HG03025 (cell line): ENCODE results near the gene TUNAR.

Experiments
- ATAC-seq: cut with Tn5 transposase; IDR thresholded peaks from one replicate; pipeline ENCODE4 v1.9.1; 2021; ENCODE audit warnings: mild to moderate bottlenecking, moderate library complexity; ENCODE audit not compliant: unreplicated experiment, low FRiP score

TUNAR gene

DNA sequence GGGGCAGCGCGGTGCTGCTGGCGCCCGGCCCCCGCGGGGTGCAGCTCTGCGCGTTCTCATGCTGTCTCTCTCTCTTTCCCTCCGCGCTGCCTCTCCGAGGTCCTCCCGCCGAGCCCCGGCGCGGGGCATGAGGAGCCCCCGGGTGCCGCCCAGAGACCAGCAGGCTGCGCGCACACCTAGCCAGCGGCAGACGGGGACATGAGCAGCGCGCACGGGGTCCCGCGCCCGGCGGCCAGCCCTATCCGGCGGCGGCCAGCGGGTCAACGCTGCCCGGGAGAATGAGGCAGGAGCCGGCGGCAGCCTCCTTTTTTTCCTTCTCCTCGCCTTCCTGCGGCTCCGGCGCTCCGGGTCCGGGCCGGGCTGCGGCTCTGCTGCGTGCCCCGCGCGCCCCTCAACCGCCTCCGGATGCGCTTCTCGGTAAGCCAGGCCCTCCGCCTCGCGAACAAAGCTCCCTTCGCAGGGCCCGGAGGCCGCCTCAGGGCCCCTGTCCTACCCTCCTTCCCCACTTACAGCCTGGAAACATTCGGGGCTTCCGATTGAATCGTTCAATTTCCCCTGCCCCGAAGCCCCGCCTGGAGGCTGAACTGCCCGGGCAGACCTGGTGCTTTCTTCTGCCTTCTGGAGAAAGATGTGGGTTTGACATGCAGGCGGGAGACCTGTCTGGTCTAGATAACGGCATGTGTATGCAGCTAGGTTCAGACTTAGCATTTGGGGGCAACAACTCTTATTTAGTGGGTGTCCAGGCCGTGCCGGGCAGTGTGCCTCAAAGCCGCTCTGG is at the start of gene TUNAR:
Gene TUNAR, plus strand, starts transcription at position 72 of the 778 bp plus-strand sequence.
- ATAC-seq, result no peak

DNA sequence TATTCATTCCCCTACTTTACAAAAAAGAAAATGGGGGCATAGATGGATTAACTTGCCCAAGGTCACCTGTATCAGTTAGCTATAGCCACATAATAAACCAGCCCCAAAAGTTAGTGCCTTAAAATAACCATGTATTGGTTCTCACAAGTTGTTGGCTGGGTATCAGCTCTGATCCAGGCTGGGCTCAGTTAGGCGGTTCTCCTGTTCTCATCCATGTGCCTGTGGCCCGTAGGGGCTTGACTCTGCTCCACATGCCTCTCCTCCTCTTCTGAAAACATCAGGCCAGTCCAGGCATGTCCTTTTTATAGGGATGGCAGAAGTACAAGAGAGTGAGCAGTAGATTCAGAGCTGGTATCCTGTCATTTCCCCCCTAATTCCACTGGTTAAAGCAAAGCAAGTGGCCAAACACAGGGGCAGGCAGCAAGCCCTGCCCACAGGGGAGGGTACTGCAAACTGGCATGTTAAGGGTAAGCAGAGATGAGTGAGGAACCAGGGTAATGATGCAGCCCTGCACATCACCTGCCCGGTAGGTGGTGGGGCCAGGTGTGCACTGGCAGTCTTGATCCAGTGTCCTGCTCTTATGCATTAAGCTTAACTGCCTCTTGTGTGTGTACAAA is 47.9 kb upstream of the TUNAR start:
- no peak for ATAC-seq

DNA sequence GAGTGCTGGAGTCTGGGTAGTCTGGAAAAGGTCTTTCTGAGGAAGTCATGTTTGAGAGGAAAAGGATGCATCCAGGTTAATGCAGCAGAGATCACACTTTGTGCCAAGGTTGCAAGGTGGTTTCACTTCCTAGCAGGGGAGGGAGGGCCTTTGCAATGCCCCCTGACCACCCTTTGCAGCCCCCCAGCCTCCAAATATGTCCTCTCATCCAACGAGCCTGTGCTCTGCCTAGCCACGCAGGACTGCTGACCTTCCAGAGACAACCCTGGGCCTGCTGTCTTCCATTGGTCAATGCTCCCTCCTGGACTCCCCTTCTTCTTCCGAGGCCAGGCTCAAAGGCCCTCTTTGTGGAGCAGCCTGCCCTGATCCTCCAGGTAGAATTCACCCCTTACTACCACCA is 47.3 kb upstream of the TUNAR start:
- ATAC-seq, result no peak

DNA sequence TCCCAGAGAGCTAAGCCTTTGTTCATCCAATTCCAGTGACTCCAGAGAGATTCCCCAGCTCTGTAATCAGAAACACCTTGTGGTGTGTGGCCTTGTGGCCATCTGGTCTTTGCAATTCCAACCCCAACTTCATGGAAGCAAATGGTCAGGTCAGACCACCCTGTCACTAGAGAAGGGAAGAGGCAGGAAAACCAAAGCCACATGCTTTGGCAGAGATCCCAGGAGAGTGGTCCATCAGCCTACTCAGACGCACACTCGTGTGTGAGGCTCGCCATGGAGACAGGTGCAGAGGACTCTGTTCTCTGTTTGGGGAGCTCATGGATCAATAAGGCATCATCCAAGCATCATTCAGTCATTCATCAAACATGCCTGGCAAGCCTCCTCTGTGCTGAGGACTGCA is 46.2 kb upstream of the TUNAR start:
- no peak for ATAC-seq

DNA sequence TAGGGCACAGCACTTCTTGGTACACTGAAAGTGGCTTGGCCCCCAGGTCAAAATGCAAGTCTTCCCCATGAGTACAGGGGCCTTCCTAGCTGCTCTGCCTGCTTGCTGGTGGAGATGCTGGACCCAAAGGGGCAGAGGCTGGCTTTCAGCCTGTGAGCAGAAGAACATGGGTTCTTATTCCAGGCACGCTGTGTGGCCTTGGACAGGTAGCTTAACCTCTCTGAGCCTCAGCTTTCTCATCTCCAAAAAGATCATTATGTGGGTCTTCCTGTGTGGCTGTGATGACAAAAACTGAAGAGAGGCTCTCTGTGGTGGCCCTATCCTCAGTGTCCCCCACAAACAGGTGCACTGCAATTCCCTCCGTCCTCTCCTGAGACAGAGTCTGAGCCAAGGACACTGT is 45.6 kb upstream of the TUNAR start:
- no peak for ATAC-seq

DNA sequence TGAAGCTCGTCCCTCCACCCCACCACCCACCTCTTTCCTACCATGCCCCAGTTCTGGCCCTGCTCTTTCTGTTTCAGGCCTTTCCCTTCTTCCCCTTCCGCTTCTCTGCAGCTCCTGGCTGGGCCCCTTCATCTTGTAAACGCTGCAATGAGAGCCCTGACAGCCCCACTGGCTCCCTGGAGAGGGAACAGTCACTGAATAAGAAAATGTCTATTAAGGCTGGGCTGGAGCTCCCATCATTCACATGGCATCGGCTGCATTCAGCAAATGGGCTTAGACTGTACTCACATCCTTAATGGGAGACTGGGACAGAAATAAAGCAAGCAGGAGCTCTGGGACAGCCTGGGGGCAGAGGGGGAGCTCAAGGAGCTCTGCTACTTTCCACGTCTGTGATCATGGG is 45.2 kb upstream of the TUNAR start:
- ATAC-seq, result no peak

DNA sequence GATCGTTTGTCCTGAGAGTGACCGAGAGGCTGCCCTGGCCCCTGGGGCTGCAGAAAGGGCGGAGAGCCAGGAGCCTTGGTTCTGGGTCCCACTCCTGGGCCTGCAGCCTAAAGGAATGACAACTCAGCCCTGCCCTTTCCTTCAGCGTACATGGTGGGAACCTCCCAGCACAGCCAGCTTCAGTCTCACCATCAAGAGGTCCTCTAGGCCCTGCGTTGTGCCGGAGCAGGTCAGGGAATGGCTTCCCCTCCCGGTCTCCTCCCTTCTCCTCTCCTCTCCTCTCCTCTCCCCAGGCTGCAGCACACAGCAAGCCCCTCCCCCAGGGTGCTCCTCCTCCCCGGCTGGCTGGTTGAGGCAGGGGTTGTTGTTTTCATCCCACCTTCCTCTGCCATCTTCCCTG is 44.6 kb upstream of the TUNAR start:
- ATAC-seq, result no peak

DNA sequence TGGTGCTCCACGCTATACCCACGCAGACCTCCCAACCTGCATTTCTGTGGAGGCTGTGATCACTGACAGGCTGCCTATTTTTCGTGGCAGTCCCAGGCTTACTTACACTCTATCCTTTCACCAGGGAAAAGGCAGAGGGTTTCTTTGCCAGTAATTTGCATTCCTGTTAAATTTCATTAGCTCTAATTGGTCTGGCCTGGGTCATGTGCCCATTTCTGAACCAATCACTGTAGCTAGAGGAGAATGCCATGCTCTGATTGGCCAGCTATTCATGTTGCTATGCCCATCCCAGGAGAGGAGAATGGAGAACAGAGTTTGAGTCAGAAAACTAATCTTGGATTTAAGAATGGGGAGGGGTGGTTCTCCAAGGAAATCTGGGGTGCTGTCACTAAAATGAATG is 43.2 kb upstream of the TUNAR start:
- ATAC-seq, result no peak

DNA sequence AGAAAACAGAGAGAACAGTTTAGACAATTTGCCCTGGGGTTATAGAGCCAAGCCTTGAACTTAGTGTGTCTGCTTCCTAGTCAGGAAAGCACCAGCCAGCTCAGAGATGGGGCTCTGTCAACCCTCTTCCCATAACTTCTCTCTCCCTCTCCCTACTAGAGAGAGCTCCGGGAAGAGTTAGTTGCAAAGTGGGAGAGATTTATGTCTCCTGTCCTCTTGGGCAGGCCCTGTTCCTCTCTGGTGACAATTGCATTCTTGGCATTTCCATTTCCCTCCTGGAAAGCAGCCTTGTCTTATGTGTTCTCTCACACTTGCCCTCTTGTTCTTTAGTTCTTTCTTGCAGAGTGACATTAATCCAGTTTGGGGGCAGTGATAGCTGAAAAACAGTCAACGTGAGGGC is 42.1 kb upstream of the TUNAR start:
- ATAC-seq, result no peak

DNA sequence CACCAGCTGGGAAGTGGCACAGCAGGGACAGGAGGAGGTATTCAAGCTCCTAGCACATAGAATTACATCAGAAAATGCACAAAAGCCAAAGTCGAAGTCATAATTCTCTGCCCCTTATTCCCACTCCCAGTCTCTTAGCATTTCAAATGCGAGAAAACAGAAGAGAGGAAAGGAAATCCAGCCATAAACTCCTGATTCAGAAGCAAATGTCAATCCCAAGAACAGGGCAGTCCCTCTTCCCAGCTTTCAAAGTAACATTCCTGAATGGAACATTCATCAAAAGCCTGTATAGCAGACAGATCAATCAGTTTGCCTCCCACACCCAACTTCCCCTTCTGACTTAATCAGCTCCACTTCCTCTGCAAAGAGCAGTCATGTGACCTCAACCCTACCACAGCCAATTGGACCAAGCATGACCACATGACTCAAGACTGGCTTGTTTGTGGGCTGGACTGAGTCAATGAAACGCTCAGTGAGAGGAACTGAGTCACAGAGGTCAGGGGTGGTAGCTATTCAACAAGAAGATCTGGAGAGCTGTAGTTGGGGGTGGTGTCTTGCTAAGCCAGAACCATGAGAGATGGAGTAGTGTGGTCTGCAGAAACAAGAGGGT is 41.4 kb upstream of the TUNAR start:
- ATAC-seq, result no peak

DNA sequence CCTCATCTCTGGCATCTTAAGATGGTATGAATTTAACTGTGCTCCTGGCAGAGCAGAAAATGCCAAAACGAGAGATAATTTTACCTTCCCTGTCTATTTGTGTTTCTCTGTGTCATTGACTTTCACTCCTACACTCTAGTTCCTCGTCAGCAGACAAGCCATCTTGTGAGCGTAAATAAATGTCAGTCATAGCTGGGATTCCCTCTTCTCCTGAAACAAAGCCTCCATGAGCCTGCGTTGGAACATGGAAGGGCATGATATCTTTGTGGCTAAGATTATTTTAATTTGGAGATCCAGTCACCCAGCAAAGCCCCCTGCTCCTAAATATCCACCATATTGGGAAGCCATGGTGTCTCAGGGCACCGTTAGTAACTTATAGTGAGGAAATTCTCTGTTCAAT is 37.8 kb upstream of the TUNAR start:
- ATAC-seq, result no peak

DNA sequence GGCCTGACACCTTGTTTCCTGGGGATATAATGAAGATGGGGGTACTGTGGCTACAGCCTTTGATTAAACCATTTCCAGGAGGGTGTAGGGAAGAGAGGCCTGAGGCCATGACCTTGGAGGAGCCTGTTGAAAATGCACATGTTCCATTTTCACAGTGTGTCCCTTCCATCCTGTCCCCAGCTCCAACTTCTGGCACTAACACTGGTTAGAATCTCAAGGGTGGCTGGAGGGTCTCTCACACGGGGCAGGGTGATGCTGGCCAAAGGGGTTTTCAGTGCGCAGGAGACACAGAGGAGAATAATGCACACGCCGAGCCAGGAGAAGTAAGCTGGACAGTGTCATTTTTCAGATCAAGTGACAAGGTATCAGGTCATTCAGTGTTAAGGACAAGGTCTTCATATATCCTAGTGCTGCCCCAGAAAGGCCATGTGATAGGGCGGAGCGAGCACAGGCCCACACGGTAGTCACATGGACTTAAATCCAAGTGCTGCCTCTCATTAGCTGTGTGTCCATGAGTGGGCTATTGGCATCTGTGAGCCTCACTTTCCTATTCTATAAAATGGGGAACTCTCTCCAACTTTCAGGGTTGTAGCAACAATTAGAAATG is 36.4 kb upstream of the TUNAR start:
- ATAC-seq, result no peak

DNA sequence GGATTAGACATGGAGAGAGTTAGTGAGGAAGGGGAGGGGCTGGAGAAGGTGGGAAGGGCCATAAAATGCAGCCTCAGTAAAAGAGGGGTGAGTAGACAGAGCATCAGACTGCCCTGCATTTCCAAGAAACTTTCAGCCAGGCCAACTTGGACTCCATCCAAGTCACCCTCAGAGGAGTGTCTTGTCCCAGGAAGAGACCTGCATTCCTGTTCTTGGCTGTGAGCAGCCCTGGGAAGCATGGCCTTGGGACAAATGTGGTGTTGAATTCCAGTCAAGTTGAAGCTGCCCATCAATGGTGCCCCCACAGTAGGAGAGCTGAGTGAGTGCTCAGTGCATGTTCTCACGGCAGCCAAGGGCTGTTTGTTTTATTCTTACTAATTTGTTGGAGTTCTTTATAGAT is 35.0 kb upstream of the TUNAR start:
- no peak for ATAC-seq

DNA sequence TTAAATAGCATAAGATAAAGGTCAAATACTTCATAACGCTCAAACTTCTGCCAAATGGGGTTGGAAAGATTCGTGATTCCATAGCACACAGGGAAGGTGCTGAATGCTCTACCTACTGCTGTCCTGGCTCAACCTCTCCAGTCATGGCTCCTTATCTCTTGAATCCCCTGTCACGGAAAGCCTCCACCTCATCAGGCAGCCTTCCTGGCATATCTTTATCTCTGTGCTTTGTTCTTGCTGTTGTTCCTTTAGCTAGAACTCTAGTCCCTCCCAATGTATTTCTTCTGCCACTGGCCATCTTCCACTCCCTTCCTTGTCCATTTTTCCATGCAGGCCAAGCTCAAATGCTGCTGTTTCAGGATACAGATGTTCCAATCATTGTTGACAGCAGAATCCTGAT is 26.9 kb upstream of the TUNAR start:
- no peak for ATAC-seq

DNA sequence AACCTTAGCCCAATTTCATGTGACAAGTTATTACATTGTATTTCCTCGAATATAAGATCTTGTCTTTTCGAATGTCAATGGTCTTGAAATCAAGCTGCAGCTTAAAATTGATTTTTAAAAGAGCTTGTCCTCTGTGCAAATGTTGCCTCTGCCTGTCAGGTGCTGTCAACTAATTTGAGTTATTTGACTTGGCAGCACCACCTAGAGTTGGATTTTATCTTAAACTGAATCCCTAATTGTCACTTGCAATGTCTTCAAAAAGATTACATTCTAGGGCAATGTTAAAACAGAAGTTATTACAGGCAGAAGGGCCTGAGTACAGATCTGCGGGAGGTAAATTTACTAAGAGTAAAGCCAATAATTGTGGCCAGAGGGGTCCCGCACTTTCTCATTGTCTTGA is 26.2 kb upstream of the TUNAR start:
- ATAC-seq, result no peak

DNA sequence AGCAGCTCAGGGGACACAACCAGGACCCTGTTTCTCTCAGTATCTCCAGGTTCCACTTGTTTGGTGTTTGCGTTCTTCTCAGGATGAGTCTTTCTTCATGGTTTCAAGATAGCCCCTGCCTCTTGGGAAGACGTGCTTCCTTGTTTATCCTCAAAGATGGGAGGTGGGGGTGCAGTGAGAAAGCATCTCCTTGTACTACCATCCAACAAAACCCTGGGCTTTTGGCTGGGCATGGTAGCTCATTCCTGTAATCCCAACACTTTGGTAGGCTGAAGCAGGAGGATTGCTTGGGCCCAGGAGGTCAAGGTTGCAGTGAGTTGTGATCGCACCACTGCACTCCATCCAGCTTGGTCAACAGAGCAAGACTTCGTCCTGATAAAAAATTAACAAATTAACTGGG is 21.0 kb upstream of the TUNAR start:
- no peak for ATAC-seq

DNA sequence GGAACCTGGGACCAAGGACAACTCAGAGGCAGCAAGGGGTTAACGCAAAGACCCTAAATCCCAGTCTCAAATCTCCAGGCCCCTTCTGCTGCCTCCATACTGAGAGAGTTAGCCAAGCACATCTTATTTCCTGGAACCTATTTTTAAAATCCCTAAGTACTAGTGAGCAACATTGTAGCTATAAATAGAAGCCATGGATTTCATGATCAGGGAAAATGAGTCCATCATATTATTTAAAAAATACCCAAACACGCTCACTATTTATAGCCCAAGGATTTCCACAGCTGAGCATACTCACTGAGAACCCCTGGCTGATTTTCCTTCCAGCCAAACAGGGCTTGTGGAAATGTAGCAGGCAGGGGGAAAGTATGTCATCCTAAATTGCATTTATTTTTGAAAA is 19.4 kb upstream of the TUNAR start:
- ATAC-seq, result no peak

DNA sequence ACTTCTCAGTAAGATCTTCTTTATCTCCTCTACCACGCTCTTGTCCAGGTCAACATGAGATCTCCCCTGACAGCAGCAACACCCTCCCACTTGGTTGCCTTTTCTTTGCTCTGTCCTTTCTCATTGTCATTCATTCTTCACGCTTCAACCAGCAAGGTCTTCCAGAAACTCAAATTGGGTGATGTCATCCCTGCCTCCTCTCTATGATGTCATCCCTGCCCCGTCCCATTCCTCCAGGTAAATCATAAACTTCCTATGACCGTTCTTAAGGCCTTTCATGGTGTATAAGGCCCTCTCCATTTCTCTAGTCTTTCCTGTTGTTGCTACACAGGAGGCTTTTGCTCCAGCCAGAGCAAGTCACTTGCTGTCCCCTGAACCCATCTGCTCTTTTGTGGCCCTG is 17.7 kb upstream of the TUNAR start:
- ATAC-seq, result no peak

DNA sequence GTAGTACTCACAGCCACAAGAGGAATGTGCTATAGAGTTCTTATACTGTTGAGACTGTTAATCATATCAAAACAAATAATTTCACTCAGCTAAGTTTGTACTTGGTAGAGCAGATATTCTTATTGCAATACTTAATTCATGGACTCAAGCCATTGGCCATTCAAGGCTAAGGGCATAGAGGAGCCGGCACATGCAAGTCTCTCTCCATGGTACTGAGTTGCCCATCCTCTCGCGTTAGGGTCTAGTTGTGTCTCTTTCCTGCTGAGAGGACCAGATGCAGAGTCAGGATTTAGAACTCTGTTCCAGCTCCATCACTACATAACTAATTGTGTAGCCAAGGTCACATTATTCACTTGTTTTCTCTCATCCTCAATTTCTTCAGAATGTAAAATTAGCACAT is 14.4 kb upstream of the TUNAR start:
- ATAC-seq, result no peak

DNA sequence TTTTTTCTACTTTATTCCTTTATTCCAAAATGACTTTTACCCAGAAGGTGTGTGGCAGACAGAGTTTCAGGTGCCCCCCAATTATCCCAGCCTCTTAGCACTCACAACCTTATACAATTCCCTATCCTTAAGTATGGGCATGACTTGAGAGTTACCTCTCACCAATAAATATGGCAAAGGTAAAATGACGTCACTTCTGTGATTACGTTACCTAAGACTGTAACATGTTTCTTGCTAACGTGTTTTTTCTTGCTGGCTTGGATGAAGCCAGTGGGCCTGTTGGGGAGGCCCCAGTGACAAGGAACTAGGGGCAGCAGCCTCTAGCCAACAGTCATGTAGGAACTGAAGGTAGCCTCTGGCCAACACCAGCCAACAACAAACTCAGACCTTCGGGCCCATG is 13.3 kb upstream of the TUNAR start:
- ATAC-seq, result no peak

DNA sequence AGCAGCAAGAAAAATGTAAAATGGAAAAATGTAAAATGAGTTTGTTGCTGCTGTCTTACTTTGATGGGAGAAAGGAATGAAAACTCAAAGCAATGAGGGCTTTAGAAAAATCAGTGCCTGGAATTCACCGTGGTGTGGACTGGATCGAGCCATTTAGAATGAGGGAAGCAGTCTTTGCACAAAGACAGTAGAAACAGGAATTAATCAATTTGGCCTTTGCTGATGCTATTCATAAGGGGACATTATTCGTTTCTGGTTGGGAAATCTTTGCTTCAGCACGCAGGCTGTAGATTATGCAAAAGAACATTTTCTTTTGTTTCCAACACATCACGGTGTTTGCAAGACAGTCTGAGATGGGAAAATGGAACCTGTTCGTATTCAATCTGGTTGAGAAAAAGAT is 6.9 kb upstream of the TUNAR start:
- ATAC-seq, result no peak

DNA sequence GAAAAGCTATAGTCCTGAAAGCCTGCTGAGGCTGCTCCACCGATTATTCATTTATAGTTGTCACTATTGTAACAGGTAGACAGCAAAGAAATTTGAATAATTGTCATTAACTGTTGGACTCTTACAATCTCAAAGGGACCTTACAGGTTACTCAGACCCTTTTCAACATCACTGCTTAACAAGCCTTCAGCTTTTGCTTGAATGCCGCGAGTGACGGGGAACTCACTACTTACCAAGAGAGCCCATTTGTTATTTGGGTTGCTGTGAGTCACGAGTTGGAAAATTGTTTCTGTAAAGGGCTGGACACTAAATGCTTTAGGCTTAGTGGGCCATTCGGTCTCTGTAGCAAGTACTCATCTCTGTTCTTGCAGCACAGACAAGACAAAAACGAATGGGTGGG is 5.9 kb upstream of the TUNAR start:
- ATAC-seq, result no peak
